SIG-M5 treated with dmso at 0.1 percent for 504 hours (cell line): ENCODE measurements around the gene XRN1.
"Not testable (repeated sequence)": the region's sequence is repeated elsewhere in the genome, so short reads cannot be mapped to it uniquely, and the experiment has no call there.

ENCODE experiments used
- DNase-seq: peaks from one replicate; lab custom pipeline; 2025; ENCODE audit not compliant: unreplicated experiment; lab: John Stamatoyannopoulos, UW

The XRN1 gene

GRCh38 chr3:142439499-142440220 lies 8.2 kb downstream of the XRN1 start:
- DNase-seq = peak; percentile 18

- DNase-seq = not testable (repeated sequence)
Measured at GRCh38 chr3:142438096-142438495, 9.7 kb downstream of the XRN1 start.

DNA sequence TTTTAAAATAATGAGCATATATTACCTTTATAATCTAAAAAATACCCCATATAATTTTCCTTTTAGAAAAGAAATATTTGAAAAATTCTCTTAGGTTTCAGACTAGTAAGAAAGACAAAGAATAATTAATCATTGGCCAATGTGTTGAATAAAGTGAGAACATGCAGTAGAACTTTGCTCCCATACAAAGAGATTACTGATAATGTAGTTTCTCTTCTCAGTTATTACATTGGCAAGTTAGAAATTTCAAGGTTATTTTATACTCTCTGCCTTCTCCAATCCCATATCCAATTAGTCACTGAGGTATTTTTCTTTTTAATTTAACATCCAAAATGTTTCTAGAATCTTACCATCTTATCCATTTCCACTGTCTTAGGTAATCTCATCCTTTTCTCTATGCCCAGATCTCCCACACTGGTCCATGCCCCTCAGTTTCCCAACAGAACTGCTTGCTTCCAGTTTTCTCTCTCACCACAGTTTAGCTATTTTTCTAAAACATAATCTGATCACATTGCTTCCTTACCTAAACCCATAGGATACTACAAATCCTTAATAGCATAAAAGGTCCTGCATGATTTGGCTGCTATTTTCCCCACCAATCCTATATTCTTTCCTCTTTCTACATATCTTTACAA lies 10.8 kb downstream of the XRN1 start:
- no peak for DNase-seq

- no peak for DNase-seq
Measured at GRCh38 chr3:142434503-142434902, 13.3 kb downstream of the XRN1 start.

DNA sequence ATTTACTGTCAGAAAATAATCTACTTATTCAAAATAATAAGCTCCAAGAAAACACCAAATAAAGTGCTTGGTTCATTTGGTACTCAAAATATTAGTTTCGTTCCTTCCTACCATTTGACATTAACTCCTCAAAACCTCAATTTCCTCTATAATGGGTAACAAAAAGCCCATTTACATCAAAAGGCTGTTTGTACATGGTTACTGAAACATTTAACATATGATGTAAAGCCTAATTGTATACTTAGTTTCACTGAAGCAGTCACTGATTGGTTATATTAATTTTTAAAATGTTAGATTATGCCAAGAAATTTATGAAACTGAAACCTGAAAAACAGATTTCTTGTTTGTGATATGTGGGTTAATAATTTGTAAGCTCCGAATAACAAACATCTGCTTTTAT lies 14.7 kb downstream of the XRN1 start:
- DNase-seq = no peak

DNA sequence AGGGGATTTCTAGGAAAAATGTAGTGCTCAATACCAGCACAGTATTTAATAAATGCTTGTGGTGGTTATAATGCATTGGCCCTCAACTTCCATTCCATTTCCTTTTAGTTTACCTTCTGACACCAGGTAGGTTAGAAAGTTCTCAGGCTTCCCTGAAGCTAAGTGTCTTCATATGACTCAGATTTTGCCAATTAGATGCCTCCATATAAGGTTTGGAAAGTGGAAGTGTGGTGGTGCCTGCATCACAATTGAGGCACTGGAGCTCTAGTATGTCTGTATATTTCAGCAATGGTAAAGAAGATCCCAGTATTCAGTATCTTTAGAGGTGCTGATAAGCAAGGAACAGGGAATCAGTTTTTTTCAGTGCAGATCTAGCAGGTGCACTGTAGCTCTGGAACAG lies 18.3 kb downstream of the XRN1 start:
- DNase-seq = no peak

- DNase-seq = no peak
Measured at GRCh38 chr3:142424754-142425153, 23.1 kb downstream of the XRN1 start.

GRCh38 chr3:142418926-142419592 lies 28.8 kb downstream of the XRN1 start:
- no peak for DNase-seq

- no peak for DNase-seq
Measured at GRCh38 chr3:142417302-142417701, 30.5 kb downstream of the XRN1 start.

DNA sequence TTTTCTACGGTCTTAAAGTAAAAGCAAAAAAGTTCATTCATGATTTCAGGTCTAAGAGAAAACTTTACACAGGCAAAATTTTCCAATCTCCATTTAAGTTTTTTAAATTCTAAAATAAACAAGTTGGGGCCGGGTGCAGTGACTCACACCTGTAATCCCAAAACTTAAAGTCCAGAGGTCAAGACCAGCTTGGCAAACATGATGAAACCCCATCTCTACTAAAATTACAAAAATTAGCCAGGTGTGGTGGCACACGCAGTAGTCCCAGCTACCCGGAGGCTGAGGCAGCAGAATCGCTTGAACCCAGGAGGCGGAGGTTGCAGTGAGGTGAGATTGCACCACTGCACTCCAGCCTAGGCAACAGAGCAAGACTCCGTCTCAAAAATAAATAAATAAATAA lies 47.3 kb downstream of the XRN1 start:
- not testable (repeated sequence) for DNase-seq

DNA sequence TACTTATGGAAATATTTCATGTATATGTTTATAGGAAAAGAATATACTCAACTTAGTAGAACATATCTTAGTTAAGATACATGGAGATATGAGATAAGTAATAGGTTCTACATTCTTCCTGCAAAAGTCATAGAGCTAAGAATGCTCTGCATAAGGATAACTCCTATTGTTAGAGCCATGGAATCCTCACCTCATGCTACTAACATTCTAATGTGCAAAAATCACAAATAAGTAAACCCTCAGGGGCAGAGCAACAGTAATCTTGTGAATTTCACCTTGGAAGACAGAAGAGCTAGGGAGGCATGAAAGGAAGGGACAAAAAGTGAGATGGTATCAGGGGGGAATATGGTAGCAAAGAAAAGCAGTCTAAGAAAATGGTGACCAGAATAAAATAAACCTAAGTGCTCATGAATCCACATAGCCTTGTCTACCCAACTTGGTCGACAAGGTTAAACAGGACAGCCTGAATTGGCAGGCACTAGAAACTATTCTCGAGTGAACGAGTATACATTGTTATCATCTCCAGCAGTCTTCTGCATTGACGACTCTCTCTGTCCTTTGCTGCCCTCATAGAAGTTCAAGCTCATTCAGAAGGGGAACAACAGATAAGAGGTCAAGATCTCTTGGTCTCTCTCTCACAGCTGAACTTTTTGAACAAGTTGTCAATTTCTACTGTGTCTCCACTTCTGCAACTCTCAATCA lies 52.8 kb downstream of the XRN1 start:
- no peak for DNase-seq

GRCh38 chr3:142385078-142385477 lies 62.8 kb downstream of the XRN1 start:
- DNase-seq = no peak

DNA sequence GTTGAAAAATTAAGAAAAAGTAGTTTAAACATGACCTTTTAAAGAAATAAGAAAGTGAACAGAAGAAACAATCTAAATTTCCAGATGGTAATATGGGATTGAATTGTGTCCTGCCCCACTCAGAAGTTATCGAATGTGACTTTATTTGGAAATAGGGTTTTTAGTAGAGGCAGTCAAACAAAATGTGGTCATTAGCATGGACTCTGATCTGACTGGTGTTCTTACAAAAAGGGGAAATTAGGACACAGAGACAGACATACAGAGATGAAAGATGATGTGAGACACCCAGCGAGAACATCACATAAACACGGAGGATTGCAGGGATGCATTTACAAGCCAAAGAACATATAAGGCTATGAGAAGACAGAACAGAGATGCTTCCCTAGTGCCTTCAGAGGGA lies 73.2 kb downstream of the XRN1 start:
- DNase-seq = no peak

DNA sequence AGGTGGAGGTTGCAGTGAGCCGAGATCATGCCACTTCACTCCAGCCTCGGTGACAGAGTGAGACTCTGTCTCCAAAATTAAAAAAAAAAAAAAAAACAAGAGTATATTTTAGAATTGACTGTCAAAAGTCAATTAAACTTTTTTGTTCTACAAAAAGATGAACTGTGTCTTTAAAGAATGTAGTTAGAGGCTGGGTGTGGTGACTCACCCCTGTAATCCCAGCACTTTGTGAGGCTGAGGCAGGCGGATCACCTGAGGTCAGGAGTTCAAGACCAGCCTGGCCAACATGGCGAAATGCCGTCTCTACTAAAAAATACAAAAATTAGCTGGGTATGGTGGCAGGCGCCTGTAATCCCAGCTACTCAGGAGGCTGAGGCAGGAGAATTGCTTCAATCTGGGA lies 78.3 kb downstream of the XRN1 start:
- not testable (repeated sequence) for DNase-seq

DNA sequence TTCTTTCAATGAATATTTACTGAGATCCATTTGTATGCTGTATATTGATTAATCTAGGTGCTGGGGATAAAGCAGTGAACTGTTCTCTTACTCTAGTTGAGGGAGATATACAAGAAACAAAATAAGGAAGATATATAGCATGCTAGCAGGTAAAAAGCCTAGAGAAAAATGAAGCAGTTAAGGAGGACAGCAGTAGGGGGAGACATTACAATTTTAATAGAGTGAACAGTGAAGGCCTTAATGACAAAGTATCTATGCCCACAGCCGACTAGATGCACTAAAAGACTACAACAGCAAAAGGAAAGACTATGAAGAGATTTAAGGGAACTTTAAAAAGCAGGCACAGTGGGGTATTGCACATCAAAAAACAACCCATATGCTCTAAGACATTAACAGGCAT lies 81.4 kb downstream of the XRN1 start:
- peak; percentile 36 for DNase-seq

DNA sequence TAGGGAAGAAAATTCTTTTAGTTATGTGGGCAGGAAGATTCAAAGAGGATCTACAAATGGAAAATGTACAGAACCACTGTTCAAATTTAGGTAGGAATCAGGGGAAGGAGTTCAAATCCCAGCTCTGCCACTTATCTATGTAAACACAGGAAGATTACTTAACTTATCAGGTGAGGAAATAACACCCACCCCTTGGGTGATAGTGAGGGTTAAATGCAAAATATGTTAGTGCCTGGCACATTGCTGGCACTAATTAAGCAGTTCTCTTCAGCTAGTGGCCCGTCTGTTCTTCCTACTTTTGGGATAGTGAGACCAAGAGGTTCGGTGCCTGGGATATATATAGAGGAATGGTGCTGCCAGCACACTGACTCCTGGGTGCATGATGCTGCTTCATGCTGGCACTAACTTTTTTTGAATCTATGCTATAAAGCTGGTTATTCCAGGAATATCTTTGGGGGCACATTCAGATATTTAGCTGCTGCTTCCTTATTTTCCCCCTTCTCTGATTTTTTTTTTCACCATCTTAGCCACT lies 83.8 kb downstream of the XRN1 start:
- DNase-seq = no peak

GRCh38 chr3:142363433-142363832 lies 84.4 kb downstream of the XRN1 start:
- DNase-seq = not testable (repeated sequence)

DNA sequence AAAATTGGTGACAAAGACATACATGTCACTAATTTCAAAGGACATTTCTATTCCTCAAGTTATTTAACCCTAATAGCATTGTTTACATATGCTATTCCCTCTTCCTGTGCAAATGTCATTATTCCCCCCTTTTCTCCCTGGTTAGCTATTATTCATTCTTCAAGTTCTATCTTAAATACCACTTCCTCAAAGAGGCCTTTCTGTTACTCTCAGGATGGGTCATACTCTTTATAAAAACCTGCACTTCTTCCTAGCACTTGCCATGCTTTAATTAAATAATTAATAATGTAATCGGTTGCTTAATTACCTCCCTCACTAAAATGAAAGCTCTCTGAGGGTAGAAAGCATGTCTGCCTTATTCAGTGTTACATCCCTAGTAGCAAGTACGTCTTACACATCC lies 88.5 kb downstream of the XRN1 start:
- DNase-seq = no peak

DNA sequence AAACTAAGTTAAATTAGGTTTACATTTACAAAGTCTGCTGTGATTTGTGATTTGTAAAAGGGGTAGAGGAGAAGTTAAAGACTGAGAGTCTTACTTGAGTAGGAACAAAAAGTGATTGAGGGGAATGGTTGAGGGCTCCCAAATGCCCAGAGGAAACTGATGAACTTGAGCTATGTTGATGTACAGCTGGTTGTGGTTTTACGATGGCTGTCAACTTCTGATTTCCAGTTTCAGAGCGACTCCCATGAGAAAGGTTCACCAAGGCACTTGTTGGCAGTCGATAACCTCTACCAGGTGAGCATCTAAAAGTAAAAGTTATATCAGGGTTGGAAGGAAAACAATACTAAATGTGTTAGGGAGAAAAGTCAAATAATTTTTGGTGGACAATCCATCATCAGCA lies 91.0 kb downstream of the XRN1 start:
- DNase-seq = no peak

DNA sequence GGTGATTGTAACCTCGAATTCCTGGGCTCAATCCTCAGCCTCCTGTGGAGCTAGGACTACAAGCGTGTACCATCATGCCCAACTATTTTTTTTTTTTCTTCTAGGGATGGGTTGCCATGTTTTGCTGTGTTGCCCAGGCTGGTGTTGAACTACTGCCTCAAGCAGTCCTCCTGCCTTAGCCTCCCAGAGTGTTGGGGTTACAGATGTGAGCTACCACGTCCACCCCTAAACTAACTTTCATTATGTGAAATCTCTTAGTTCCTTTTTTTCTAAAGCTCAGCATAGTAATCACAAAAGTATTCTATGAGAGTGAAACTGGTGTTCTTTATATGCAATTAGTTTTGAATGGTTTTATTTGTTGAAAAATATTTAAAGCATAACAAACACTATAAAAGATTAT lies 92.1 kb downstream of the XRN1 start:
- DNase-seq = peak; percentile 2

DNA sequence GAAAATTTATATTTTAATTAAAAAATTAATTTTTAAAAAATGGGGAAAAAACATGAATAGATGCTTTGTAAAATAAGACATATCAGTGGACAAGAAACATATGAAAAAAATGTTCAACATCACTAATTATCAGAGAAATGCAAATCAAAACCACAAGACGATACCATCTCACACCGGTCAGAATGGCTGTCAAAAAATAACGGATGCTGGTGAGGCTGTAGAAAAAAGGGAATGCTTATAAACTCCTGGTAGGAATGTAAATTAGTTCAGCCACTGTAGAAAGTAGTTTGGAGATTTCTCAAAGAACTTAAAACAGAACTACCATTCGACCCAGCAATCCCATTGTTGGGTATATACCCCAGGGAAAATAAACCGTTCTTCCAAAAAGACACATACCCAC lies 93.8 kb downstream of the XRN1 start:
- no peak for DNase-seq
